Lower leg skin (tissue), 3 donors: ENCODE data around the gene CORO1C.

Experiments used
- CTCF ChIP-seq, 3 donors: fragments of 450-650 bp; IDR thresholded peaks; one replicate each; pipeline ENCODE4 v1.5.1; 2016; ENCODE audit warnings: antibody characterized with exemption in 3 of 3, mild to moderate bottlenecking in 3 of 3, moderate library complexity in 2 of 3
- POLR2A ChIP-seq, 2 donors: fragments of 450-650 bp; IDR thresholded peaks; one replicate each; pipeline ENCODE4 v1.6.1; 2016 to 2017; ENCODE audit warnings: antibody characterized with exemption in 2 of 2, mild to moderate bottlenecking in 1 of 2, moderate library complexity in 1 of 2

- TF ChIP-seq CTCF (IDR thresholded peaks at IDR 0.05): no peak
- TF ChIP-seq POLR2A (IDR thresholded peaks at IDR 0.05): no peak
These were observed 41.8 kb downstream of the CORO1C start for GRCh38 chr12:108689314-108690190.
